ENCODE data around the gene TOGARAM2.

TOGARAM2 gene

DNA sequence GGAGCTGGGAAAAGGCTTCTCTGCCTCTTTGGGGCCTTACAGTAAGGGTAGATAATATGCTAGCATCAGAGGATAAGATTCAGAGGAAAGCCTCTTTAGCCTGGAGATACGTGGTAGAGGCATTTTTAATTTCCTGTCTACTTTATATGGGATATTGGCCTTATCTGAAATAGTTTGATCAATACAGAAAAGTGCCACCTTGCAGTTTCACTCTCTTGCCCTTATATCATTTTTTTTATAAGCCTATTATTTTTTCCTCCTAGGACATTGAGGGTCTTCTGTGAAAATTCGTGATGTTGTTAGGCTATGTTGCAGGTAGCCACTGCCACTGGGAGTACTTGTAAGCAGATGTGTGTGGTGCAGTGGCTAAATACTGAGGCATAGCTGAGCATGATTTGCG, 40.1 kb upstream of the TOGARAM2 start:
- Histone ChIP-seq H3K4me1 (ENCODE audit: control insufficient read depth, insufficient read depth, low read length) (no peaks in the 10 kb centered on the region), H3K4me3 (ENCODE audit: low read depth, low read length) (no peak overlapping the region), H3K9me3 (ENCODE audit: control insufficient read depth, insufficient read depth, low read depth, low read length) (no peaks in the 10 kb centered on the region), H3K27ac (ENCODE audit: extremely low read depth, low read depth, low read length) (no peak overlapping the region), H3K36me3 (ENCODE audit: control insufficient read depth in 2 of 2, insufficient read depth in 1 of 2, low read length in 2 of 2) (peaks cover 63 to 95% of the 10 kb centered on the region in 2 experiments)
- TF ChIP-seq ZNF488 (tag by site-specific recombination; IDR thresholded peaks at IDR 0.05) (no peak), GFI1B (tag by site-specific recombination; IDR thresholded peaks at IDR 0.05) (no peak), ZNF23 (tag by site-specific recombination; IDR thresholded peaks at IDR 0.05; ENCODE audit: borderline replicate concordance) (no peak), ZNF521 (tag by site-specific recombination; IDR thresholded peaks at IDR 0.05) (no peak), HOXA7 (CRISPR knock-in tag; IDR thresholded peaks at IDR 0.05; ENCODE audit: borderline replicate concordance) (no peak), REPIN1 (tag by site-specific recombination; IDR thresholded peaks at IDR 0.05; ENCODE audit: low read depth) (no peak), SETDB1 (IDR thresholded peaks at IDR 0.05; ENCODE audit: insufficient read length, low read length) (no peak)
- TF ChIP-seq, protein P1, sequence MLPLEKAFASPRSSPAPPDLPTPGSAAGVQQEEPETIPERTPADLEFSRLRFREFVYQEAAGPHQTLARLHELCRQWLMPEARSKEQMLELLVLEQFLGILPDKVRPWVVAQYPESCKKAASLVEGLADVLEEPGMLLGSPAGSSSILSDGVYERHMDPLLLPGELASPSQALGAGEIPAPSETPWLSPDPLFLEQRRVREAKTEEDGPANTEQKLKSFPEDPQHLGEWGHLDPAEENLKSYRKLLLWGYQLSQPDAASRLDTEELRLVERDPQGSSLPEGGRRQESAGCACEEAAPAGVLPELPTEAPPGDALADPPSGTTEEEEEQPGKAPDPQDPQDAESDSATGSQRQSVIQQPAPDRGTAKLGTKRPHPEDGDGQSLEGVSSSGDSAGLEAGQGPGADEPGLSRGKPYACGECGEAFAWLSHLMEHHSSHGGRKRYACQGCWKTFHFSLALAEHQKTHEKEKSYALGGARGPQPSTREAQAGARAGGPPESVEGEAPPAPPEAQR (tag by site-specific recombination; IDR thresholded peaks at IDR 0.05), result no peak
- TF ChIP-seq, protein P2, sequence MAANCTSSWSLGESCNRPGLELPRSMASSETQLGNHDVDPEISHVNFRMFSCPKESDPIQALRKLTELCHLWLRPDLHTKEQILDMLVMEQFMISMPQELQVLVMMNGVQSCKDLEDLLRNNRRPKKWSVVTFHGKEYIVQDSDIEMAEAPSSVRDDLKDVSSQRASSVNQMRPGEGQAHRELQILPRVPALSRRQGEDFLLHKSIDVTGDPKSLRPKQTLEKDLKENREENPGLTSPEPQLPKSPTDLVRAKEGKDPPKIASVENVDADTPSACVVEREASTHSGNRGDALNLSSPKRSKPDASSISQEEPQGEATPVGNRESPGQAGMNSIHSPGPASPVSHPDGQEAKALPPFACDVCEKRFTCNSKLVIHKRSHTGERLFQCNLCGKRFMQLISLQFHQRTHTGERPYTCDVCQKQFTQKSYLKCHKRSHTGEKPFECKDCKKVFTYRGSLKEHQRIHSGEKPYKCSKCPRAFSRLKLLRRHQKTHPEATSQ (tag by site-specific recombination; IDR thresholded peaks at IDR 0.05), result no peak
- CTCF ChIA-PET, result interaction anchor here (0.7 to 1.5 kb wide), 3 partner anchors 18 to 1299 kb away, joined by 3 read pairs; no protein-coding TSS in a partner anchor
- POLR2A ChIA-PET, result no interaction called here

- TF ChIP-seq KLF7 (tag by site-specific recombination; IDR thresholded peaks at IDR 0.05; ENCODE audit: borderline replicate concordance), result no peak
- TF ChIP-seq MYNN (tag by site-specific recombination; IDR thresholded peaks at IDR 0.05; ENCODE audit: borderline replicate concordance), result no peak
- no peak for TF ChIP-seq ZNF155 (tag by site-specific recombination; IDR thresholded peaks at IDR 0.05)
- no peak for TF ChIP-seq ZNF37A (tag by site-specific recombination; IDR thresholded peaks at IDR 0.05)
- TF ChIP-seq OSR2 (tag by site-specific recombination; IDR thresholded peaks at IDR 0.05), result no peak
- no peak for TF ChIP-seq ZNF404 (tag by site-specific recombination; IDR thresholded peaks at IDR 0.05)
- no peak for TF ChIP-seq ZNF324 (tag by site-specific recombination; IDR thresholded peaks at IDR 0.05)
- TF ChIP-seq ZNF335 (tag by site-specific recombination; conservative IDR thresholded peaks at IDR 0.05), result no peak
- no peak for TF ChIP-seq ZNF138 (tag by site-specific recombination; IDR thresholded peaks at IDR 0.05; ENCODE audit: borderline replicate concordance)
- TF ChIP-seq ZNF654 (tag by site-specific recombination; IDR thresholded peaks at IDR 0.05; ENCODE audit: low read depth), result no peak
- TF ChIP-seq ZNF707 (tag by site-specific recombination; IDR thresholded peaks at IDR 0.05), result no peak
- TF ChIP-seq PRDM2 (tag by site-specific recombination; IDR thresholded peaks at IDR 0.05; ENCODE audit: borderline replicate concordance), result no peak
- no peak for TF ChIP-seq BCL11A (tag by site-specific recombination; IDR thresholded peaks at IDR 0.05; ENCODE audit: low read depth)
- Histone ChIP-seq H3K27ac (ENCODE audit: extremely low read depth, low read depth, low read length) (no peak overlapping the region), H3K4me1 (ENCODE audit: control insufficient read depth, insufficient read depth, low read length) (no peaks in the 10 kb centered on the region), H3K36me3 (ENCODE audit: control insufficient read depth in 2 of 2, insufficient read depth in 1 of 2, low read length in 2 of 2) (peaks cover 64 to 92% of the 10 kb centered on the region in 2 experiments), H3K9me3 (ENCODE audit: control insufficient read depth, insufficient read depth, low read depth, low read length) (no peaks in the 10 kb centered on the region), H3K4me3 (ENCODE audit: low read depth, low read length) (no peak overlapping the region)
- POLR2A ChIA-PET, result no interaction called here
- CTCF ChIA-PET, result no interaction called here
These were observed 36.4 kb upstream of the TOGARAM2 start for GRCh38 chr2:28944535-28945248.
